GM19467 (cell line): Measurements from ENCODE around the gene POTEB2.
"Not testable (repeated sequence)": the region's sequence is repeated elsewhere in the genome, so short reads cannot be mapped to it uniquely, and the experiment has no call there.

Source experiments
- ATAC-seq: cut with Tn5 transposase; IDR thresholded peaks from one replicate; pipeline ENCODE4 v1.9.1; 2021; ENCODE audit warnings: mild to moderate bottlenecking, moderate library complexity; ENCODE audit not compliant: unreplicated experiment

Gene POTEB2

GRCh38 chr15:20866214-20866613, at the start of gene POTEB2:
TSS of gene POTEB2 (minus strand) at chr15:20866314. CDS start at chr15:20866281, 33 bp downstream.
- not testable (repeated sequence) for ATAC-seq

- not testable (repeated sequence) for ATAC-seq
These were observed 13.8 kb upstream of the POTEB2 start for GRCh38 chr15:20879916-20880315.

DNA sequence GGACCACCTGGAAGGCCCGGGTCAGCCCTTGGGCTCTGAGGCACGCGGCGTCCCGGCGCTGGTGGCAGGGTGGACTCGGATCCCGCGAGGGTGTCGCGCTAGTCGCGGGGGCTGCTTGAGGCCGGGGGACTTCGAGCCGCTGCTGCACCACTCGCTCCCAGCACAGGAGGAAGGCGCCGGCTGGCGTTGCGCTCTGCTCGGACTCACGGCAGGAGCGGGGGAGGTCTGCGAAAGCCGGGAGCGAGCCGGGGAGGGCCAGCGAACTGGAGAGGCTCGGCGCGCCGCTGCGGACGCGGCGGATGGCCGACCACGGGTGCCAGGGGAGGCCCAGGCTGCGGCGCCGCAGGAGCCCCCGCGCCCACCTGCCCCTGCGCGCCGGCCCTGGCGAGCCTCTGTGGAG, 12.3 kb upstream of the POTEB2 start:
- ATAC-seq = not testable (repeated sequence)

DNA sequence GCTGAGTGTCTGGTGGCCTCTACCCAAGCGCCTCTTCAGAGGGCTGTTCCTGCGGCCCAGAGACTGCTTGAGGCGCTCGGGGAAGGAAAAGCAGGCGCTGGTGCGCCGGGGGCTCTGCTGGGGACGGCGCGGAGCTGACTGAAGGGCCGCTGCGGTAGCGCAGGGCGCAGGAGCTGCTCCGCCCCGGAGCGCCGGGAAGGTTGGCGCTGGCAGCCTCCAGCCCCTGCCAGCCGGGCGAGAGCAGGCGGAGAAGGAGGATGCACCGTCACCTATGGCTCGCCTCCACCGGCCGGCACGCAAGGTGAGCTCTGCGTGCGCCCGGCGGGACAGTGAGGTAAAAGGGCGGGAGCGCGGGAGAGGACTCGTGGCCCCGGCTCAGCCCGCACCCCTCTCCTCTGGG, 11.7 kb upstream of the POTEB2 start:
- ATAC-seq = not testable (repeated sequence)
